GM19035 (cell line): Measurements from ENCODE around the gene RNF13.
"Not testable (repeated sequence)": the region's sequence is repeated elsewhere in the genome, so short reads cannot be mapped to it uniquely, and the experiment has no call there.

Source experiments
- ATAC-seq: cut with Tn5 transposase; IDR thresholded peaks from one replicate; pipeline ENCODE4 v1.9.1; 2021; ENCODE audit not compliant: unreplicated experiment

Gene RNF13

GRCh38 chr3:149892371-149892770 lies 79.4 kb downstream of the RNF13 start:
- no peak for ATAC-seq

DNA sequence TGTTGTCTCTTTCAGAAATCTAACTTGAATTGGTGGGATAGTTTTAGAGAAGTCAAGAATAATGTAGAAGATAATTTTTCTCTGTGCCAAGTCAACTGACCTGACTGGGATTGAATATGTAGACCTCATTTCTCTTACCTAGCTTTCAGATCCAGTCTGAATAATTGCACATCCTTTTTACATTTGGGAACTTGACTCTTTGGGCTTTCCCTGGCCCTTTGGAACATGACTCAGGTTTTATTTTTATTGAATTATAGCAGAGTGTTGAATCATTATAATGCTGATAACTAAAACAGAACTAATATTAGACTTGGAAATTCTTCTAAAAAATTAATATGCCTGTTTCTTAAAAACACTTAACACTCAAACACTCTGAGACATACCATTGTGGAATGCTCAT lies 81.2 kb downstream of the RNF13 start:
- ATAC-seq, result no peak

DNA sequence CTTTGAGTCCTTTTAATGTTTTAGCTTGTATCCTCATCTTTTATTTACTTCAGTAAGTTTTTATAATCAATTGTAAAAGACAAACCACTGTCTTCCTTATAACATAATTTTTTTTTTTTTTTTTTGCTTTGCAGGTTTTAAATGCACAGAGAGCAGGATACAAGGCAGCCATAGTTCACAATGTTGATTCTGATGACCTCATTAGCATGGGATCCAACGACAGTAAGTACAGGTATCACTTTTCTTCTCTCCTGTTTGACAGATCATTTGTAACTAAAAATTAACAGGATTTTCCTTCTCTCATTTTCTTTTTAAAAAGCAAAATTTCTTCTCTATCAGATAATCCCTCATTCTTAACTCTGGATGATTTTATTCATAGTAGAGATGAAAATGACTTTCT lies 82.3 kb downstream of the RNF13 start:
- no peak for ATAC-seq

GRCh38 chr3:149895769-149896168 lies 82.8 kb downstream of the RNF13 start:
- ATAC-seq, result no peak

- ATAC-seq, result no peak
Observed at GRCh38 chr3:149898771-149899170, 85.8 kb downstream of the RNF13 start.

GRCh38 chr3:149900322-149900721 lies 87.3 kb downstream of the RNF13 start:
- no peak for ATAC-seq

DNA sequence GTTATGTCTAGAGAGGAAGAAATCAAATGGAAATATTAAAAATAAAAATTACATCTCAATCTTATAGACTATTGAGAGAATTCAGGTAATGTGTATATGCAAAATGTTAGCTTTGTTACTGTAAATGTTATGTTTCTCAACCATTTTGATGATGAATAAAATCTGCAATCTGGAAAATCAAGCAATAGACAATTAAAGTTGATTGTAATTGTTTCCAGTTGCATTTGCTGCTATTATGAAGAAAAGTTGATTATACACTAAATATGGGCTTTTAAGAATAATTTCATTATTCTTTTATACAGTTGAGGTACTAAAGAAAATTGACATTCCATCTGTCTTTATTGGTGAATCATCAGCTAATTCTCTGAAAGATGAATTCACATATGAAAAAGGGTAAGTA lies 88.8 kb downstream of the RNF13 start:
- no peak for ATAC-seq

- ATAC-seq, result no peak
Observed at GRCh38 chr3:149902498-149903139, 89.6 kb downstream of the RNF13 start.

DNA sequence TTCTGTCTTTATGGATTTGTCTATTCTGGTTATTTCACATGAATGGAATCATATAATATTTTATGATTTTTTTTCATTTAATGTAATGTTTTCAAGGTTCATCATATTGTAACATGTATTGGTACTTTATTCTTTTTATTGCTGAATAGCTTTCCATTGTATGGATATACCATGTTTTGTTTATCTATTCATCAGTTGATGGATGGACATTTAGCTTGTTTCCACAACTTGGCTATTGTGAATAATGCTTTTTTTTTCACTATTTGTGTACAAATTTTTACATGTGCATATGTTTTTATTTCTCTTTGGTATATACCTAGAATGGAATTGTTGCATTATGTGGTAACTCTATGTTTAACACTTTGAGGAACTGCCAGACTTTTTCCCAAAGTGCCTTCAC lies 93.0 kb downstream of the RNF13 start:
- no peak for ATAC-seq

- no peak for ATAC-seq
Observed at GRCh38 chr3:149908424-149908957, 95.5 kb downstream of the RNF13 start.

DNA sequence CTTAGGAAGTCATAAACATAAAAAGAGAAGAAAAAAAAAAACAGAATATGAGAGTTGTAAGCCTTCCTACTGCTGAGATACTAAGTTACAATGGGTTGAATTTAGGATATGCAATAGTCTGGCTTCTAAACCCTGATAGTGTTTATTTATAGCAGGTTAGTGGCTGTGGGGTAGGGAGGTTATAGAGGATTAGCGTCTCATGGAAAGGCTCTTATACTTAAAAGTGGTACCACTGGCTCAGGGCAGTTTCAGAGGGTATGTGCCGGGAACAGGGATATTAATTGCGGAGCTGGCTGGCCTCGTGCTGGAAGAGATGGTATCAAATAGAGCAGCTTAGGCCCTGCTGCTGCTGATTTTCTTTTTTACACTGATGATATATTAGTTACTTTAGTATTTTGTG lies 96.9 kb downstream of the RNF13 start:
- no peak for ATAC-seq

DNA sequence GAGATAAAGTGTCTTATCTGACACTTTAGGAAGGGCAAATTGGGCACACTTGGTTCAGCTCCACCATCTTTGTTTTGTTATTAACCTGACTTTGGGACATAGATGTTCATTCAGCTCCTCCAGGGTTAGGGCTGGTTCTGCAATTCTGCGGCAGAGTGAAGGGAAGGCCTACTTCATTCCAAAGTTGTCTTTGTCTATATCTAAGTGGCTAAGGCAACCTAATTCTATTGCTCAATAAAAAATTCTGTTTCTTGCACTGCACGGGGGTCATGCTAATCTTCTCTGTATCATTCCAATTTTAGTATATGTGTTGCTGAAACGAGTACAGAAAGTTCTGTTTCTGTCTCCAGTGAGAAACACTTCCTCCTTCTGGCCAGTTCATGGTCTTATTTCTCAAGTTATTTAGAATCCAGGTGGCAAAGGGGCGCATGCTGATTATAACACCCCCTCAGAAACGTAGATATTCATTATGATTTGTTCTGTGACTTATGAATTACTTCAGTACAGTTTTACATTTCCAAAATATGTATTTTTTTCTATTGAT lies 104.2 kb downstream of the RNF13 start:
- no peak for ATAC-seq

DNA sequence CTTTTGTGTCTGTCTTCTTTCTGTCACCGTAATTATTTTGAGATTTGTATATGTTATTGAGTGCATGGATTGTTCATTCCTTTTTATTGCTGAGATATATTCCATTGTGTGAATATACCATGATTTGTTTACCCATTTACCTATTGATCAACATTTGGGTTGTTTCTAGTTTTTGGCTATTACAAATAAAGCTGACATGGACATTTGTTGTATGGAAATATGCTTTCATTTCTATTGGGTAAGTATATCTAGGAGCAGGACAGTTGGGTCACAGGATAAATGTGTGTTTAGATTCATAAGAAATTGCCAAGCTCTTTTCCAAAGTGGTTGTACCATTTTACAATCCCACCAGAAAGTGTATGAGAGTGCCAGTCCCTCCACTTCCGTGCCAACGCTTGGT lies 106.5 kb downstream of the RNF13 start:
- no peak for ATAC-seq

DNA sequence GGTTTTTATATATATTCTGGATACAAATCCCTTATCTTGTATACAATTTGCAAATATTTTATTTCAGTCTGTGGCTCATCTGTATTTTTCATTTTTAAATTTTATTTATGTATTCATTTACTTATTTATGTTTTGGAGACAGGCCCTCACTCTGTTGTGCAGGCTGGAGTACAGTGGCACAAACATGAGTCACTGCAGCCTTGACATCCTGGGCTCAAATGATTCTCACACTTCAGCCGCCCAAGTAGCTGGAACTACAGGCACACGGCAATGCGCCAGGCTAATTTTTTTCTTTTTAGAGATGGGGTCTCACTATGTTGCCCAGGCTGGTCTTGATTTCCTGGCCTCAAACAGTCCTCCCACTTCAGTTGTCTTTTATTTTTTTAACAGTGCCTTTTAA lies 107.1 kb downstream of the RNF13 start:
- ATAC-seq, result no peak

DNA sequence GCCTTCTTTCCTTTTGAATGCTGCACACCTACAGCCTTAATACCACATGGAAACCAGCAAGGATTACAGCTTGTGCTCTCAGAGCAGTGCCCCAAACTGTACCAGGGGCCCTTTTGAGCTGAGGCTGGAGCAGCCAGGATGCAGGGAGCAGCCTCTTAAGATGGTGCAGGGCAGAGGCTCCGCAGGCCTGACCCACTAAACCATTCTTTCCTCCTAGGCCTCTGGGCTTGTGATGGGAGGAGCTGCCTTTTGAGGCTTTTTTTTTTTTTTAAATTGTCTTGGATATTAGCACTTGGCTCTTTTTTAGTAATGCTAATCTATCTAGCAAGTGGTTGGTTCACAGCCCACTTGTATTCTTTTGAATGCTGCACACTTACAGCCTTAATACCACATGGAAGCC lies 120.0 kb downstream of the RNF13 start:
- ATAC-seq, result no peak

DNA sequence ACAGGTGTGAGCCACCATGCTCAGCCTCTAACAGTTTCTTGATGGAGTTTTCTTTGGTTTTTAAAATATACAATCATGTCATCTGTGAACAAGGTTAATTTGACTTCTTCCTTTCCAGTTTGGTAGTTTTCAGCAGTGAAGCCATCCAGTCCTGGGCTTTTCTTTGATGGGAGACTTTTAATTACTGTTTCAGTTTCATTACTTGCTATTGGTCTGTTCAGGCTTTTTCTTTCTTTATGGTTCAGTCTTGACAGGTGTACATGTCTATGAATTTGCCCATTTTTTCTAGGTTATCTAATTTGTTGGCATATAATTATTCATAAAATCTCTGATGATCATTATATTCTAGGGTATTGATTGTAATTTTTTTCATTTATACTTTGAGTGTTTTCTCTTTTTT lies 120.8 kb downstream of the RNF13 start:
- no peak for ATAC-seq

DNA sequence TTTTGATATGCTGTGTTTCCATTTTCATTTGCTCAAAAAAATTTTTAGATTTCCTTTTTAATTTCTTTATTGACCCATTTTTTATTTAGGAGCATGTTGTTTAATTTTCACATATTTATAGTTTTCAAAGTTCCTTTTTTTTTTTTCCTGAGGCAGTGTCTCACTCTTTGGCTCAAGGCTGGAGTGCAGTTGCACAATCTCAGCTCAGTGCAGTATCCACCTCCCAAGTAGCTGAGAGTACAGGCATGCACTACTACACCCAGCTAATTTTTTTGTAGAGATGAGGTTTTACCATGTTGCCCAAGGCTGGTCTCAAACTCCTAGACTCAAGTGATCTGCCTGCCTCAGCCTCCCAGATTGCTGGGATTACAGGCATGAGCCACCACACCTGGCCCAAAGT lies 121.5 kb downstream of the RNF13 start:
- ATAC-seq, result no peak

DNA sequence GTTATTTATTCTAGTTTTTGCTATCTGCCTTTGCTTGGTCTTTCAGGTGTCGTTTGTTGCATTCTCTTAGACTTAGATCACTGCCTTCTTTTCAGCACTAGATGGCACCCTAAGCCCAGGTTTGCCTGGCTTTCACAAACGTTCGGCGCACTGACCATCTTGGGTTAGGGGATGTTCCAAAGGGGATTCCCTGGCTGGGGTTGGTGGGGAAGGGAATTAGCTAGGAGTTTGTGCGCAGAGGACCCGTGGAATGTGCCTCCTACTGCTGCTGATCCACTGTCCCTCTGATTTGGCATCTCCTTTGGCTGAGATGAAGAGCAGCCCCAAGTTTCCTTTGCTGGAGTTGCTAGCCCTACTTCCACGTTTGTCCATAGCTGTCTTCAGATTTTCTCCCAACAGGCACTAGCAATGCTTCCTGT lies 123.8 kb downstream of the RNF13 start:
- ATAC-seq, result peak; percentile 71

DNA sequence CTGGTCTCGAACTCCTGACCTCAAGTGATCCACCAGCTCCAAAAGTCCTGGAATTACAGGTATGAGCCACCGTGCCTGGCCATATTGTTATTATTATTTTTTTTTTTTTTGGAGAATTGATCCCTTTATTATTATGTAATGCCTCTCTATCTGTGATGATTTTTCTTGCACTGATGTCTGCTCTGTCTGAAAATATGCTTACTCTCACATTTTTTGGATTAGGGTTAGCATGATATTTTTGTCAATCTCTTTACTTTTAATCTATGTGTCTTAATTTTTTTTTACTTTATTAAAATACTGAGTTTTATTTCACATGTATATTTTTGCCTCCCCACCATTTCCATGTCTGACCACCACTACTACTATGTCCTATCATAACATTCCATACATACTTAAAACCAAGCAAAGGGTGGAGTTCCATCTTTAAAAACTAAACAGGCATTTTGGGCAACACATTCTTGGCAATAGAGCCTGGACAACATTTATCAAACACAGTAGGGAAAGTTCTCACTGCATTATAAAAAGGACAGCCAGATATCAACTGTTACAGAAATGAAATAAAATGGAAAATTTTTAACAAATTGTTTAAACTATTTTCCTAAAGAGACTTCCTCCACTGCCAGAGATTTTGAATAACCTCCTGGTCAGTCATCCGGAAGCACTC lies 125.5 kb downstream of the RNF13 start:
- ATAC-seq, result not testable (repeated sequence)

- no peak for ATAC-seq
Observed at GRCh38 chr3:149941186-149941585, 128.2 kb downstream of the RNF13 start.

GRCh38 chr3:149941946-149942345 lies 128.9 kb downstream of the RNF13 start:
- ATAC-seq, result no peak

GRCh38 chr3:149942409-149942808 lies 129.4 kb downstream of the RNF13 start:
- no peak for ATAC-seq
